ENCODE results near the gene AIG1. TPM values are rescaled to one million over a fixed set of nuclear protein-coding genes. Genes with fewer than 3 reads are reported as not detected.

The AIG1 gene
- total and polyA plus RNA-seq, 2 donors from 2014 or later, result 57.3 to 146 TPM

DNA sequence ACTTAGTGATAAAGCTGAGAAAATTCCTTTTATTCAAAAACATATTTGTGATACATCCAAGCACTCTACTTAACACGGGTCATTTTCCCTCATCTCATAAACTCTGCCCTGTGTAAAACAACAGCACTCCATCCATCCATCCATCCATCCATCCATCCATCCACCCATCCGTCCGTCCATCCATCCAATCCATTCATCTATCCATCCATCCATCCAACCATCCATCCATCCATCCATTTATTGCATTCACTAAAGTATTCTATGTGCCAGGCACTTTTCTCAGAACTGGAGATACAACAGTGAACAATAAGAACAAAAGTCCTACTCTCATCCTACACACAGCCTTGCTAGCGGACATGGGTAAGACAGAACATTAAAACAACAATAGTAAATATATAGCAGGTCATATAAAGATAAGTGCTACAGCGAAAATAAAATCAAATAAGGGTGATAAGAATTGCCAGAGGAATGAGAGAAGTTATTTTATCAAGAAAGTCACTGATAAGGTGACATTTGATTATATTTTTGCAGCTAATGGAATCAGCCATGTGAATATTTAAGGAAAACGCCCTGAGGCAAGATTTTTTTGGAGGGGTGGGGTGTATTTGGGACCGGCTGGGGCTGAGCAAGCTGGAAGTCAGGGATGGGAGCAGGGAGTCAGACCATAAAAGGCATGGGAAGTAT, 311.7 kb downstream of the AIG1 start:
- Histone ChIP-seq H3K27me3 (ENCODE audit: control insufficient read depth, insufficient read depth, low read length) (no peaks in the 10 kb centered on the region), H3K9ac (ENCODE audit: low read length in 3 of 3) (no peak overlapping the region), H3K4me3 (ENCODE audit: low read length in 3 of 3) (no peak overlapping the region), H3K36me3 (ENCODE audit: control insufficient read depth in 2 of 3, insufficient read depth in 3 of 3, low read length in 3 of 3) (no peaks in the 10 kb centered on the region), H3K4me1 (ENCODE audit: control insufficient read depth in 2 of 3, insufficient read depth in 2 of 3, low read depth in 1 of 3, low read length in 3 of 3) (no peaks in the 10 kb centered on the region), H3K27ac (ENCODE audit: low read depth in 2 of 2, low read length in 2 of 2) (no peak overlapping the region), H3K9me3 (ENCODE audit: control insufficient read depth in 2 of 3, insufficient read depth in 1 of 3, low read length in 3 of 3) (no peaks in the 10 kb centered on the region)
- DNase-seq, result no peak
- intact Hi-C loops (cut with DNase I), result no loop called here
- TF ChIP-seq, protein P1, sequence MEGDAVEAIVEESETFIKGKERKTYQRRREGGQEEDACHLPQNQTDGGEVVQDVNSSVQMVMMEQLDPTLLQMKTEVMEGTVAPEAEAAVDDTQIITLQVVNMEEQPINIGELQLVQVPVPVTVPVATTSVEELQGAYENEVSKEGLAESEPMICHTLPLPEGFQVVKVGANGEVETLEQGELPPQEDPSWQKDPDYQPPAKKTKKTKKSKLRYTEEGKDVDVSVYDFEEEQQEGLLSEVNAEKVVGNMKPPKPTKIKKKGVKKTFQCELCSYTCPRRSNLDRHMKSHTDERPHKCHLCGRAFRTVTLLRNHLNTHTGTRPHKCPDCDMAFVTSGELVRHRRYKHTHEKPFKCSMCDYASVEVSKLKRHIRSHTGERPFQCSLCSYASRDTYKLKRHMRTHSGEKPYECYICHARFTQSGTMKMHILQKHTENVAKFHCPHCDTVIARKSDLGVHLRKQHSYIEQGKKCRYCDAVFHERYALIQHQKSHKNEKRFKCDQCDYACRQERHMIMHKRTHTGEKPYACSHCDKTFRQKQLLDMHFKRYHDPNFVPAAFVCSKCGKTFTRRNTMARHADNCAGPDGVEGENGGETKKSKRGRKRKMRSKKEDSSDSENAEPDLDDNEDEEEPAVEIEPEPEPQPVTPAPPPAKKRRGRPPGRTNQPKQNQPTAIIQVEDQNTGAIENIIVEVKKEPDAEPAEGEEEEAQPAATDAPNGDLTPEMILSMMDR (IDR thresholded peaks at IDR 0.05; ENCODE audit: borderline replicate concordance, extremely low read depth, insufficient read depth), result no peak
- FAIRE-seq, result no peak

DNA sequence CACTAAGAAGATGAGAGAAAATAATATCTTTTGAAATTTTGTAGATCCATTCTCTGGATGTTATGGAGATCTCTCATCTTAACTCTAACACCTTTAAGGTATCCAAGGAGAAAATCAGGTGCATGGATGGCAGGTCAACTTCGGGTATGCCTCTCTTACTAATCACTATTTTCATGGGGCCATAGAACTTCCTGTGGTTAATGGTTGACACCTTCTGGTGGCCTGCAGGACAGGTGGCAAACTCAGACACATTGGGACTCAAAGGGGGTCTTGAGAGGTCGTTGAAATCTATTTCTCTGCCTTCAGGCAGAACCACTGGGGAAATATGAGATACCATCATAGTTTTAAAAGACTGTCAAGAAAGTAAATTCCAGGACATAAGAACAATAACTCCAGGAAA, 313.3 kb downstream of the AIG1 start:
- Histone ChIP-seq H3K36me3 (ENCODE audit: control insufficient read depth in 2 of 3, insufficient read depth in 3 of 3, low read length in 3 of 3) (no peaks in the 10 kb centered on the region), H3K9ac (ENCODE audit: low read length in 3 of 3) (no peak overlapping the region), H3K4me1 (ENCODE audit: control insufficient read depth in 2 of 3, insufficient read depth in 2 of 3, low read depth in 1 of 3, low read length in 3 of 3) (no peaks in the 10 kb centered on the region), H3K9me3 (ENCODE audit: control insufficient read depth in 2 of 3, insufficient read depth in 1 of 3, low read length in 3 of 3) (no peaks in the 10 kb centered on the region), H3K27me3 (ENCODE audit: control insufficient read depth, insufficient read depth, low read length) (no peaks in the 10 kb centered on the region), H3K27ac (ENCODE audit: low read depth in 2 of 2, low read length in 2 of 2) (no peak overlapping the region), H3K4me3 (ENCODE audit: low read length in 3 of 3) (no peak overlapping the region)
- intact Hi-C loops (cut with DNase I), result no loop called here
- no peak for DNase-seq
- TF ChIP-seq, protein P1 (IDR thresholded peaks at IDR 0.05; ENCODE audit: borderline replicate concordance, extremely low read depth, insufficient read depth), result no peak
- FAIRE-seq, result no peak

DNA sequence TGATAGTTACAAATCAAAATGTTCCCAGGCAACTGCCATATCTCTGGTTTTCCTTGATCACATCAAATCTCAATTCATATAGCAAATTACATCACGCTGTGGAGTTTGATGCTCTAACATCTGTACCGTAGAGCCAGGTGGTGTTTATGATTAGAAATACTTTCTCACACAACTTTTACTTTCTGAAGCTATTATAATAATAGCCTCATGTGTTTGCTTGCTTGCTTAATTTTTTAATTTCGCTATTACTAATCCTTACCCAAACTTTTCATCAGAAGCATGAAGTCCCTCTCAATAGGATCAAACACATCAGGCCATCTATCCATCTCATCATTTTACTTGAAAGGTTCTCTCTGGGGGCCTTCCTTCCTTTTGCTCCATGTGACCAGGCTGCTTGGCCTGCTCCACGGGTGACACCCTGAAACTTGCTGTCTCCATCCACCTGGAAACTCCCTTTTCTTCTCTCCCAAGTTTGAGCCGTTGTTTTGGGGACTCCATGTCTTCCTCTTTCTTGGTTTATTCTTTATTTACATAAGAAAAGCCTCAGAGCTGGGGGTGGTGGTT, 314.4 kb downstream of the AIG1 start:
- H3K36me3 ChIP-seq (ENCODE audit: control insufficient read depth in 2 of 3, insufficient read depth in 3 of 3, low read length in 3 of 3), result no peaks in the 10 kb centered on the region
- H3K9ac ChIP-seq (ENCODE audit: low read length in 3 of 3), result no peak overlapping the region
- FAIRE-seq, result no peak
- DNase-seq, result no peak
- TF ChIP-seq, protein P1 (IDR thresholded peaks at IDR 0.05; ENCODE audit: borderline replicate concordance, extremely low read depth, insufficient read depth), result no peak
- intact Hi-C loops (cut with DNase I), result no loop called here
- no peaks in the 10 kb centered on the region for H3K27me3 ChIP-seq (ENCODE audit: control insufficient read depth, insufficient read depth, low read length)
- H3K4me1 ChIP-seq (ENCODE audit: control insufficient read depth in 2 of 3, insufficient read depth in 2 of 3, low read depth in 1 of 3, low read length in 3 of 3), result no peaks in the 10 kb centered on the region
- no peak overlapping the region for H3K4me3 ChIP-seq (ENCODE audit: low read length in 3 of 3)
- H3K9me3 ChIP-seq (ENCODE audit: control insufficient read depth in 2 of 3, insufficient read depth in 1 of 3, low read length in 3 of 3), result no peaks in the 10 kb centered on the region
- no peak overlapping the region for H3K27ac ChIP-seq (ENCODE audit: low read depth in 2 of 2, low read length in 2 of 2)
